ENCODE data around the gene TMC3. TPM values are rescaled to one million over a fixed set of nuclear protein-coding genes. Genes with fewer than 3 reads are reported as not detected.
"Not testable (repeated sequence)": the region's sequence is repeated elsewhere in the genome, so short reads cannot be mapped to it uniquely, and the experiment has no call there.

TMC3 gene
- total and polyA plus RNA-seq, 12 donors: 0.03 to 0.08 (median 0.04) TPM; not detected in 9

DNA sequence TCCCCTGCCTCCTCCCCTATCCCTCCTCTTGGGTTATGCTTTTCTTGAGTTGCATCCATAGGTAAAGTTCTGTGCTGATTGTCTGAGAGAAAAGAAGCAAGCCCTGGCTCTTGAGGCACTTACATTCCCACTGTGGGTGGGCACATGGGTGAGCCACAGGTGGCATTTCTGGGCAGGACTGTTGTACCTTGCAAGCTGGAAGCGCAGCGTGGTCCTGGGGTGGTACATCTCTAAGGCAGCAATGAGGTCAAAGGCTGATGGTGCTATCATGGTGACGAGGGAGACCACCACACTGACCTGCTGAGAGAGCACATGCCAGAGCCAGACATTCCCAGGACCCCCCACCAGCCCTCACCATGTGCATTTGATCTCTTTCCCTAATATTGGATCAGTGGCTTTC lies 24.7 kb downstream of the TMC3 start:
- 95 to 100% (median 98%) methylated on average over 2 to 3 of the region's 3 CpGs for WGBS, 4 donors
- intact Hi-C loops (cut with DNase I): no loop called here
- DNase-seq: no peak

DNA sequence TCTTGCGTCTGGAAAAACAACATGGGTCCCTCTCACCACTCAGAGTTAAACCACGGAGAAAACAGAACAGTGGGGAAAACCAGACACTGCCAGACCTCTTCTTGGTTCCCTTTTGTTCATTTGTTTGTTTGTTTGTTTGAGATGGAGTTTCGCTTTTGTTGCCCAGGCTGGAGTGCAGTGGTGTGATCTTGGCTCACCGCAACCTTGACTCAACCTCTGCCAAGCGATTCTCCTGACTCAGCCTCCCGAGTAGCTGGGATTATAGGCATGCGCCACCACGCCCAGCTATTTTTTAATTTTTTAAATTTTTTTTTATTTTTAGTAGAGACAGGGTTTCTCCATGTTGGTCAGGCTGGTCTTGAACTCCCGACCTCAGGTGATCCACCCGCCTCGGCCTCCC lies 25.3 kb downstream of the TMC3 start:
- intact Hi-C loops (cut with DNase I); H3K4me3 ChIP-seq; H3K36me3 ChIP-seq (replicated peaks in 1 of 2); H3K9me3 ChIP-seq (replicated peaks in 1 of 3); DNase-seq; H3K27ac ChIP-seq; H3K4me1 ChIP-seq (replicated peaks in 1 of 2); H3K27me3 ChIP-seq: not testable (repeated sequence)
- WGBS, 4 donors: 87 to 91% (median 88%) methylated on average over 11 of the region's 11 CpGs

More for the DNA sequence above, 24.7 kb downstream of the TMC3 start:
- Histone ChIP-seq H3K4me3 (no peak overlapping the region), H3K36me3 (replicated peaks in 1 of 2) (no peaks in the 10 kb centered on the region), H3K27me3 (no peaks in the 10 kb centered on the region), H3K4me1 (replicated peaks in 1 of 2) (no peaks in the 10 kb centered on the region), H3K27ac (no peak overlapping the region), H3K9me3 (replicated peaks in 1 of 3) (no peaks in the 10 kb centered on the region)
- no peak for TF ChIP-seq POLR2A (IDR thresholded peaks at IDR 0.05)
- TF ChIP-seq, protein P1, sequence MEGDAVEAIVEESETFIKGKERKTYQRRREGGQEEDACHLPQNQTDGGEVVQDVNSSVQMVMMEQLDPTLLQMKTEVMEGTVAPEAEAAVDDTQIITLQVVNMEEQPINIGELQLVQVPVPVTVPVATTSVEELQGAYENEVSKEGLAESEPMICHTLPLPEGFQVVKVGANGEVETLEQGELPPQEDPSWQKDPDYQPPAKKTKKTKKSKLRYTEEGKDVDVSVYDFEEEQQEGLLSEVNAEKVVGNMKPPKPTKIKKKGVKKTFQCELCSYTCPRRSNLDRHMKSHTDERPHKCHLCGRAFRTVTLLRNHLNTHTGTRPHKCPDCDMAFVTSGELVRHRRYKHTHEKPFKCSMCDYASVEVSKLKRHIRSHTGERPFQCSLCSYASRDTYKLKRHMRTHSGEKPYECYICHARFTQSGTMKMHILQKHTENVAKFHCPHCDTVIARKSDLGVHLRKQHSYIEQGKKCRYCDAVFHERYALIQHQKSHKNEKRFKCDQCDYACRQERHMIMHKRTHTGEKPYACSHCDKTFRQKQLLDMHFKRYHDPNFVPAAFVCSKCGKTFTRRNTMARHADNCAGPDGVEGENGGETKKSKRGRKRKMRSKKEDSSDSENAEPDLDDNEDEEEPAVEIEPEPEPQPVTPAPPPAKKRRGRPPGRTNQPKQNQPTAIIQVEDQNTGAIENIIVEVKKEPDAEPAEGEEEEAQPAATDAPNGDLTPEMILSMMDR (IDR thresholded peaks at IDR 0.05): no peak

DNA sequence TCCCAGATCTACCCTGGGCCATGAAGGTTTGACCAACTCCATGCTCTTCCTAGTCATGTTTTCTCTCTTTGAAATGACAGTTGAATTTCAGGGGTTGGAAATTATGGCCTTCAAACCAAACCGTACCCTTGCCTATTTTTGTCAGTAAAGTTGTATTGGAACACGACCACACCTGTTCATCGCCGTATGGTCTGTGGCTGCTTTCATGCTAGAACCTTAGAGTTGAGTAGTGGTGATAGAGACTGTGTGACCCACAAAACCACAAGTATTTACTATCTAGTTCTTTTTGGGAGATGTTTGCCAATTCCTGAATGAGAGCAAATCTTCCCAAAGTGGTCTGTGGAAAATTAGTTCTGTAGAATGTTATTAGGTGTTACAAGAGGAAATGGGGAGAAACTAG lies 26.1 kb downstream of the TMC3 start:
- WGBS, 4 donors: 87 to 94% (median 91%) methylated on average over 4 of the region's 4 CpGs
- TF ChIP-seq POLR2A (IDR thresholded peaks at IDR 0.05): no peak
- TF ChIP-seq, protein P1 (IDR thresholded peaks at IDR 0.05): no peak
- Histone ChIP-seq H3K27me3 (no peaks in the 10 kb centered on the region), H3K9me3 (replicated peaks in 1 of 3) (no peaks in the 10 kb centered on the region), H3K4me3 (no peak overlapping the region), H3K27ac (no peak overlapping the region), H3K4me1 (replicated peaks in 1 of 2) (no peaks in the 10 kb centered on the region), H3K36me3 (replicated peaks in 1 of 2) (no peaks in the 10 kb centered on the region)
- no peak for DNase-seq
- intact Hi-C loops (cut with DNase I): no loop called here

DNA sequence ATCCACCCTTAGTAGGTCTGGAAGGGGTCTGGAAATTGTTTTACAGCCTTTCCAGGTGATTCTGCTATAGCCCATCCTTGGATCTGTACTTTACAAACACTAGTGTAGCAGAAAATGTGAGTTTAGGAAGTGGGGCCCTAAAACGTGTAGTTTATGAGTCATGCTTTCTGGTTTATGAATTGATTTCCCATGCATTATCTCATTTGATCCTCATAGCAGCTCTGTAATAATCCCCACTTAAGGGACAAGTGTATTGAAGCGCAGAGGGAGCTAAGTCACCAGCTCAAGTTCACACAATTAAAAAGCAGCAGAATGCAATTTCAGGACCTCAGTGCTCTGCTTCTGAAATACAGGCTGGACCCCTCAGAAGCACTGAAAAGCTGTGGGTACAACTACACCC lies 27.4 kb downstream of the TMC3 start:
- DNase-seq: no peak

DNA sequence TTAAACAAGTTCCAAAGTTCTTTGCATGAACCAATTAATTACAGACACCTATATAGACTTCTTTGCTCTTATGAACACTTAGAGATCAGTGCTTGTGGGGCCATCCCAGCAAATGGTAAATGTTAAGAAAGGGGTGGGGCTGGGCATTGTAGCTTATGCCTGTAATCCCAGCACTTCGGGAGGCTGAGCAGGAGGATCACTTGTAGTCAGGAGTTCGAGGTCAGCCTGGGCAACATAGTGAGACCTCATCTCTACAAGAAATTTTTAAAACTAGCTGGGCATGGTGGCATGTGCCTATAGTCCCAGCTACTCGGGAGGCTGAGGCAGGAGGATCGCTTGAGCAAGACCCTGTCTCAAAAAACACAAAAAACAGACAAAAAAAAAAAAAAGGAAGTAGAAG lies 30.6 kb downstream of the TMC3 start:
- H3K27ac ChIP-seq: no peak overlapping the region
- no peaks in the 10 kb centered on the region for H3K9me3 ChIP-seq (replicated peaks in 1 of 3)
- intact Hi-C loops (cut with DNase I): no loop called here
- H3K4me3 ChIP-seq: no peak overlapping the region
- WGBS, 4 donors: 83 to 91% (median 86%) methylated on average over 4 of the region's 4 CpGs
- no peaks in the 10 kb centered on the region for H3K36me3 ChIP-seq (replicated peaks in 1 of 2)
- no peak for DNase-seq
- H3K27me3 ChIP-seq: no peaks in the 10 kb centered on the region
- H3K4me1 ChIP-seq (replicated peaks in 1 of 2): peaks cover 0 to 10% of the 10 kb centered on the region in 2 donors
- TF ChIP-seq, protein P1 (IDR thresholded peaks at IDR 0.05): no peak
- no peak for TF ChIP-seq POLR2A (IDR thresholded peaks at IDR 0.05)

More for the DNA sequence above, 27.4 kb downstream of the TMC3 start:
- Histone ChIP-seq H3K9me3 (replicated peaks in 1 of 3) (no peaks in the 10 kb centered on the region), H3K4me3 (no peak overlapping the region), H3K27ac (no peak overlapping the region), H3K27me3 (no peaks in the 10 kb centered on the region), H3K4me1 (replicated peaks in 1 of 2) (no peaks in the 10 kb centered on the region), H3K36me3 (replicated peaks in 1 of 2) (no peaks in the 10 kb centered on the region)
- intact Hi-C loops (cut with DNase I): no loop called here
- no peak for TF ChIP-seq POLR2A (IDR thresholded peaks at IDR 0.05)
- TF ChIP-seq, protein P1 (IDR thresholded peaks at IDR 0.05): no peak
- WGBS, 4 donors: 51 to 63% (median 56%) methylated on average over 2 of the region's 2 CpGs

Measured in adrenal gland (tissue), 12 donors.